Activated naive CD4-positive, alpha-beta T cell treated with anti-CD3 and anti-CD28 coated beads, Interleukin-2, amount 50 U/mL, for 72 hours (primary cell): ENCODE results near the gene CFAP100. TPM values are rescaled to one million over a fixed set of nuclear protein-coding genes. Genes with fewer than 3 reads are reported as not detected.

ENCODE experiments used
- ATAC-seq, 2 donors: fragments of 150-1000 bp; cut with Tn5 transposase; 2 replicates each; pipeline ENCODE4 v1.10.0; 2021; ENCODE audit warnings: mild to moderate bottlenecking in 2 of 2, moderate library complexity in 2 of 2
- DNase-seq, 2 donors: peaks; one replicate each; pipeline ENCODE4 v3.0.0; 2021 to 2022; ENCODE audit warnings: low spot score in 2 of 2
- H3K27ac Mint-ChIP-seq, 2 donors: one replicate each; pipeline ENCODE4 v1.8.0; 2022; ENCODE audit warnings: mild to moderate bottlenecking in 2 of 2, mixed read lengths in 2 of 2
- H3K36me3 Mint-ChIP-seq, 2 donors: one replicate each; pipeline ENCODE4 v1.8.0; 2022; ENCODE audit warnings: mixed read lengths in 2 of 2
- H3K9me3 Mint-ChIP-seq, 2 donors: one replicate each; pipeline ENCODE4 v1.8.0; 2022; ENCODE audit warnings: mixed read lengths in 2 of 2
- total RNA-seq, 2 donors: library from RNA; stranded (reverse); gene quantifications; one replicate each; pipeline ENCODE4 v1.2.3, GENCODE V29; 2022

The CFAP100 gene
- total RNA-seq, 2 donors from 2014 or later, result not detected

GRCh38 chr3:126370055-126370454, 24.7 kb upstream of the CFAP100 start:
- no peaks in the 10 kb centered on the region for H3K9me3 Mint-ChIP-seq
- ATAC-seq (no peak), DNase-seq (no peak)
- no peak overlapping the region for H3K27ac Mint-ChIP-seq
- no peaks in the 10 kb centered on the region for H3K36me3 Mint-ChIP-seq

GRCh38 chr3:126370606-126371005, 24.1 kb upstream of the CFAP100 start:
- Mint-ChIP-seq H3K36me3 (no peaks in the 10 kb centered on the region), H3K27ac (no peak overlapping the region), H3K9me3 (no peaks in the 10 kb centered on the region)
- no peak for ATAC-seq
- DNase-seq, result no peak

GRCh38 chr3:126371096-126371705, 23.5 kb upstream of the CFAP100 start:
- no peaks in the 10 kb centered on the region for H3K36me3 Mint-ChIP-seq
- H3K27ac Mint-ChIP-seq, result no peak overlapping the region
- no peaks in the 10 kb centered on the region for H3K9me3 Mint-ChIP-seq
- no peak for ATAC-seq
- DNase-seq, result no peak

- no peak overlapping the region for H3K27ac Mint-ChIP-seq
- ATAC-seq, result no peak
- H3K36me3 Mint-ChIP-seq, result no peaks in the 10 kb centered on the region
- H3K9me3 Mint-ChIP-seq, result no peaks in the 10 kb centered on the region
- no peak for DNase-seq
These were observed 22.1 kb upstream of the CFAP100 start for GRCh38 chr3:126372413-126373145.

- no peak overlapping the region for H3K27ac Mint-ChIP-seq
- H3K9me3 Mint-ChIP-seq, result no peaks in the 10 kb centered on the region
- no peaks in the 10 kb centered on the region for H3K36me3 Mint-ChIP-seq
- ATAC-seq (no peak), DNase-seq (no peak)
These were observed 21.5 kb upstream of the CFAP100 start for GRCh38 chr3:126373146-126373613.

GRCh38 chr3:126373682-126374601, 20.8 kb upstream of the CFAP100 start:
- no peak for DNase-seq
- H3K27ac Mint-ChIP-seq, result no peak overlapping the region
- H3K9me3 Mint-ChIP-seq, result no peaks in the 10 kb centered on the region
- no peak for ATAC-seq
- H3K36me3 Mint-ChIP-seq, result no peaks in the 10 kb centered on the region

- Mint-ChIP-seq H3K9me3 (no peaks in the 10 kb centered on the region), H3K27ac (no peak overlapping the region), H3K36me3 (no peaks in the 10 kb centered on the region)
- ATAC-seq (no peak), DNase-seq (peak in 1 of 2 donors; percentile 52)
These were observed 18.8 kb upstream of the CFAP100 start for GRCh38 chr3:126375835-126376331.

GRCh38 chr3:126376444-126376843, 18.3 kb upstream of the CFAP100 start:
- peak in 1 of 2 donors; percentile 18 for DNase-seq
- Mint-ChIP-seq H3K27ac (no peak overlapping the region), H3K36me3 (no peaks in the 10 kb centered on the region), H3K9me3 (no peaks in the 10 kb centered on the region)
- ATAC-seq, result no peak

GRCh38 chr3:126377211-126377610, 17.5 kb upstream of the CFAP100 start:
- ATAC-seq (no peak), DNase-seq (peak in 1 of 2 donors; percentile 30)
- Mint-ChIP-seq H3K9me3 (no peaks in the 10 kb centered on the region), H3K27ac (no peak overlapping the region), H3K36me3 (no peaks in the 10 kb centered on the region)

GRCh38 chr3:126378341-126378751, 16.4 kb upstream of the CFAP100 start:
- H3K9me3 Mint-ChIP-seq, result no peaks in the 10 kb centered on the region
- no peak for ATAC-seq
- DNase-seq, result peak in 1 of 2 donors; percentile 4
- no peak overlapping the region for H3K27ac Mint-ChIP-seq
- H3K36me3 Mint-ChIP-seq, result no peaks in the 10 kb centered on the region

GRCh38 chr3:126380011-126380768, 14.5 kb upstream of the CFAP100 start:
- Mint-ChIP-seq H3K27ac (no peak overlapping the region), H3K9me3 (no peaks in the 10 kb centered on the region), H3K36me3 (no peaks in the 10 kb centered on the region)
- no peak for DNase-seq
- no peak for ATAC-seq

GRCh38 chr3:126381966-126382365, 12.7 kb upstream of the CFAP100 start:
- DNase-seq, result no peak
- ATAC-seq, result no peak
- Mint-ChIP-seq H3K9me3 (no peaks in the 10 kb centered on the region), H3K27ac (no peak overlapping the region), H3K36me3 (no peaks in the 10 kb centered on the region)

GRCh38 chr3:126389112-126389793, 5.5 kb upstream of the CFAP100 start:
- no peaks in the 10 kb centered on the region for H3K9me3 Mint-ChIP-seq
- no peaks in the 10 kb centered on the region for H3K36me3 Mint-ChIP-seq
- DNase-seq, result peak in 1 of 2 donors; percentile 56
- peak; percentile 88 to 93 for ATAC-seq
- no peak overlapping the region for H3K27ac Mint-ChIP-seq

- H3K9me3 Mint-ChIP-seq, result no peaks in the 10 kb centered on the region
- H3K27ac Mint-ChIP-seq, result no peak overlapping the region
- no peak for ATAC-seq
- DNase-seq, result no peak
- H3K36me3 Mint-ChIP-seq, result no peaks in the 10 kb centered on the region
These were observed 4.9 kb upstream of the CFAP100 start for GRCh38 chr3:126389794-126390146.

GRCh38 chr3:126390201-126390600, 4.5 kb upstream of the CFAP100 start:
- Mint-ChIP-seq H3K36me3 (no peaks in the 10 kb centered on the region), H3K27ac (no peak overlapping the region), H3K9me3 (no peaks in the 10 kb centered on the region)
- DNase-seq (no peak), ATAC-seq (no peak)

- no peak for ATAC-seq
- Mint-ChIP-seq H3K36me3 (no peaks in the 10 kb centered on the region), H3K9me3 (no peaks in the 10 kb centered on the region), H3K27ac (no peak overlapping the region)
- no peak for DNase-seq
These were observed 4.0 kb upstream of the CFAP100 start for GRCh38 chr3:126390751-126391150.
